Stimulated activated CD4-positive, alpha-beta T cell treated with anti-CD3 and anti-CD28 coated beads, Interleukin-2, amount 100 ng/mL, for 48 hours (primary cell): ENCODE measurements around the gene INPP4A.

Experiments used
- DNase-seq, 2 donors: peaks; one replicate each; pipeline ENCODE4 v3.0.0-alpha.2; 2020

Gene INPP4A

GRCh38 chr2:98500561-98500960 is 55.9 kb downstream of the INPP4A start:
- DNase-seq, result no peak

DNA sequence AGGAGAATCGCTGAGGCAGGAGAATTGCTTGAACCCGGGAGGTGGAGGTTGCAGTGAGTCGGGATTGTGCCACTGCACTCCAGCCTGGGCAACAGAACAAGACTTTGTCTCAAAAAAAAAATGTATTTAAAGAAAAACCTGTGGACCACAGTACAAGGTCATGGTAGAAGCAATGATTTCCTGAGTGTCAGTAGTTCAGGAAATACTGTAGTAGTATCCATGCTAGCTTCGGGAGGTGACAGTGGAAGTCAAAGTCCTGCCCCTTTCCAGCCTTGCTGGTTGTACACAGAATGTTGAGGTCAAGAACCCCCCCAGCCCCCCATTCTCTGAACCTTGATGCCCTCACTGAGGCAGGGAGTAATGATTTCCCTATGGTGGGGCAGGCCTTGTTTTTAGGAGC is 56.6 kb downstream of the INPP4A start:
- no peak for DNase-seq

GRCh38 chr2:98501876-98502275 is 57.2 kb downstream of the INPP4A start:
- DNase-seq, result no peak

GRCh38 chr2:98502556-98503335 is 58.1 kb downstream of the INPP4A start:
- DNase-seq, result no peak

DNA sequence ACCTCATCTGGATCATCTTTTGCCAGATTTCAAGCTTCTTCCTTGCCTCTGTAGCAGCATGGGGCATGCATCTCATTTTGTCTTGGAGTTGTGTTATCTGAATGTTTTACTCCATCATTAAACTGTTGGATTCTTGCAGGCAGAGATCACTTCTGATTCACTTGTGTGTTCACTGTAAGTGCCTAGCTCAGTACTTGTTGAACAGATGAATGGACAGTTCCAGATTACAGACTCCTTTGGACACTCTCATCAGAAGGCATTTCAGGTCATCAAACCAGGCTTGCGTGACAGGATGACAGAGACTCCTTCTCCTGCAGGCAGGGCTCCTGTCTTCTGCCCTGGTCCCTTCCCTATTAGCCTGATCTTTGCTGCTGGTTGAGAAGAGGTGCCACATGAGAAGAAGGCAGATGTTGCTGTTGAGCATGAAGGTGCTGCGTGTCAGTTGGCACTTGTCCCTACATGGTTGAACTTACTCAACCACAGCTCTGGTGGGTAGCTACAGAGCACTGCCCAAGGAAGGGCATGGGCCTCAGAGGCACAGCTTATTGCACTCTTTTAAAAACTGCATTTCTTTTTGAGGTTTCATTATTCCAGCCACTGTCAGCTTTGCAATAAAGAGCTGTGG is 58.9 kb downstream of the INPP4A start:
- no peak for DNase-seq

DNA sequence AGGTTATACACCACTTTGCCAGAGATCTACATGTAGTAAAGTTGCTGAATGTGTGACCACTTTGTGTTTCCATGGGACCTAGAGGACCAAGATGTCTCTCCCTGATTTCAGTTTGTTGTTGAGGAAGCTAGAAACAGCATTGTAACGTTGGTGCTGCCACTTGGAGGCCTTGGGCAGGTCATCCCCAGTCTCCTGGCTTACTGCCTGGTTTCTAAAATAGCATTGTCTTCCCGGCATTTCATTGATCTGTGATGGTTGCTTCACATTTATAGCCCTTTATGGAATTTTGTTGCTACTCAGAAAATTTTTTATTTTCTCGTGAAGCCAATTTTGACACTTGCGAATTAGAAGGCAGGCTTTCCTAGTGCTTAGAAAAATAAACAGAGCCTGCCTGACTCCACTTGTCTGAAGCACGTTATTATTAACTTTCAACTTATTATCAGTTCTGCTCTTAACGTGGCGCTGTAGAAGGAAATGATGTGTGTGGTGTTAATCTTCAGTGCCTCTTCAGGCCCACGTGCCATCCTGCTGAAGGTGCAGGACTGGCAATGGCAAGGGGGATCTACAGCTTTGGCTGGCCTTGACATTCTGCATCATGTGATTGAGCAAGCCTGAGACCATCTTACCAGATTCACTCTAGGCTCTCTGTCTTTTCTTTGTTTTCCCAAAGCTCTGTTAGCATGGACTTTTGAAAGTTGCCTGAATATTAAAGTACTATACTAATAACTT is 59.9 kb downstream of the INPP4A start:
- no peak for DNase-seq

- no peak for DNase-seq
These were observed 60.7 kb downstream of the INPP4A start for GRCh38 chr2:98505311-98505808.

- DNase-seq, result no peak
These were observed 61.5 kb downstream of the INPP4A start for GRCh38 chr2:98505971-98506664.

- no peak for DNase-seq
These were observed 62.2 kb downstream of the INPP4A start for GRCh38 chr2:98506881-98507280.

DNA sequence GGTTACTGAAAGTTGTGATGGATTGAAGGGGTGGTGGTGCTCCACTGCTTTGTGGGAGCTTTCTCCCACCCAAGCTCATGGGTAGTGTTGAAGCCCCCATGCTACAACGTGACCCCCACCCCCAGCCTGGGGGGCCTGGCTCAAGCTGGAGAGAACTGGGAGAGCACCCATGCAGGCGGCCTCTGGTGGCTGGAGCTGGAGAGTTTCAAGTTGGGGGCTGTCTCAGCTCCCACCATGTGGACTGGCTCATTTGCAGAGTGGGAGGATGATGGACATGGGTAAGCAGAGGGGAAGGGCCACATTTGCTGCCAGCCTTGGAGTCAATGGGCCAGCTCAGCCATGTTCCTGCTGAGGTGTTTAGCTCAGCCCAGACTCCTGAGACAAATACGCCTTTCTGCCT is 62.8 kb downstream of the INPP4A start:
- DNase-seq, result no peak

GRCh38 chr2:98507891-98508708 is 63.4 kb downstream of the INPP4A start:
- DNase-seq, result no peak

DNA sequence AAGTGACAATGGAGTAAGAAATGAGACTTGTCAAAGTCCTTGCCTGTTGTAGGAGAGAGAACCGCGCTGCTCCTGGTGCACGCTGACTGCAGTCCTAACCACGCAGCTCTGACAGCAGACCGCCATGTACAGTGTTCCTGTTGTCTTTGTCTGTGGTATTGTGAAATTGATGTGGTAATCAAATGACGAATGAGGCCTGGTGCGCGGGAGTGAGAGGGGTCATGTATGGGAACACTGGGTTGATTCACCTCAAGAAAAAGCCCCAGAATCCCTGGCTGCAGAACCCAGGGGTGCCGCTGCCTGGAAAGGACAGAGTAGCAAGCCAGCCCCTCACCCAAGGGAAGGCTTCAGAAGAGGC is 64.0 kb downstream of the INPP4A start:
- DNase-seq, result peak; percentile 26 to 63

DNA sequence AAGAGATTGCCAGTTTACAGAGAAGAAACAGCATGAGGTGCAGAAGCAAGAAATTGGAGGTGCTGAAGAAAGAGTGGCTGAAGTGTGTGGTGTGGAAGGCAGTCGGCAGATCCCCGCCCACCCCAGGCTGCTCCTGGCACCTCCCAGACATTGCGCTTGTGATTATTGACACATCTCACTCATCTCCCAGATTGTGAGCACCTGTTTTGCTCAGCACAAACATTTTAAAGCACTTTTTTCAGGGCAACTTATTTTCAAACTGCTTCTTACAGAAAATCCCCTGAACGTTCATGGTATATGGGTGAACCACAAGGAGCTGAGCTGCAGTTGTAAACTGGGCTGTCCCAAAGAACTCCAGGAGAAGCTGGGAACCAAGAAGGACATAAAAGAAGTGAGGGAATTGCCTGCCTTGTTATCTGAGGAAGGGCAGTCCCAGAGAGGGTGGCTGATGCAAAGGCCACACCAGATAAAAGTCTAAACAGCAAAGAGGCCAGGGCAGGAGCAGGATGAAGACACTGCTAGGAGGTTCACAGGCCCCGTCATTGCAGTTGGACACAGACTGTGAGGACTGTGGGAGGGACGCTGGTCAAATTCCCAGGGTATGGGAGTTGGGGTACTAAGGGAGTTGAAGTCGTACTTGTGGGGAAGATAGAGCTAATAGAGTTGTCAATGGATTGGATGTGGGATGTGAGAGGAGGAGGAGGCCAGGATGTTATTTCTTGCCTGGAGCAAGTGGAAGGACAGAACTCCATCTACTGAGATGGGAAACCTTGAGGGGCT is 65.1 kb downstream of the INPP4A start:
- no peak for DNase-seq

DNA sequence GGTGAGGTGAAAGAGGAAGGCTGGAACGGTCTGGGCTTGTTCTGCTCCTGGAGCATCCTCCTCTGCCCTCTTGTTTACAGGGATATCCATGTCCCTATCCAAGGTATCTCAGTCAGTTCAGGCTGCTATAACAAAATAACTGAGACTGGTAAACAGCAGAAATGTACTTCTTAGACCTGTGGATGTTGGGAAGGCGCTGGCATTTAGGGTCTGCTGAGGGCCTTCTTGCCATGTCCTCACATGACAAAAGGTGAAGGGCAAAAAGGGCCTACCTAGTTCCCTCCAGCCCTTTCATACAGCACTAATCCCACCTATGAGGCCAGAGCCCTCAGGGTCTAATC is 65.6 kb downstream of the INPP4A start:
- DNase-seq, result no peak

- DNase-seq, result no peak
These were observed 67.3 kb downstream of the INPP4A start for GRCh38 chr2:98511981-98512380.

DNA sequence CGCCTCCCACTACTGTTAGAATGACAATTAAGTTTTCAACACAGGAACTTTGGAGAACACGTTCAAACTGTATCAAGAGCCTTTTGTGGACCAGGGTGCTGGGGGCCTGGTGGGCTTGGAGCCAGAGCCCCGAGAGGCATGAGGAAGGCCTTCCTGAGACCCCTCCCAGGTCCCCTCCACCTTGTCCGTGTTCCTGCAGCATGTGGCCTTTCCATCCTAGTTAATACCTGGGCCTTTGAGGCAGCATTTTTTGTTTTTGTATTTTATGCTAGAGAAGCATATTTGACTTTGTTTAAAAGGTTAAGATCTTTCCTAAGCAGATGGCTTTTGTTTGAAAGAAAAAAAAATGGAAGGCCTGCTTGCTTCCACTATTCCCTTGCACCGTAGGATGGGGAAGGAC is 68.0 kb downstream of the INPP4A start:
- no peak for DNase-seq

DNA sequence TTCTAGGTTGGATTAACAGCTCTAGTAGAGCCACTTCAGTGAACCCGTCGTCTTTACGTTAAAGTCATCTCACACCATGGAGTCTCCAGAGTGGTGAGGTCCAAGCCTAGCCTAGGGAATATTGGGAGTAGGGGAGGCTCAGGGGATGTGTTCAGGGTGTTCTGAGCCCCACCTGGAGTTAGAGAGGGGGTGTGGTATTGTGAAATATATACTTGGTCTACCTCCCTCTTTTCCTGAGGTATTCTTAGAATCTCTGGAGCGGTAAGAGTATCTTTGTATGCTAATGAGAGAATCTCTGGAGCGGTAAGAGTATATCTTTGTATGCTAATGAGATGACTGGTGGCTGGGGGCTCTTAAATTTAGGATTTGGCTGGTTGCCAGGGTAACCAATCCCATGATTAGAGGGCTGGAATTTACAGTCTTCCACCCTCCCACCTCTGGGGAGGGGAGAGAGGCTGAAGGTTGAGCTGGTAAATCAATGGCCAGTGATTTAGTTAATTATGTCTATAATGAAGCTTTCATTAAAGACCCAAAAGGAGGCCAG is 69.5 kb downstream of the INPP4A start:
- no peak for DNase-seq

GRCh38 chr2:98514879-98515249 is 70.2 kb downstream of the INPP4A start:
- no peak for DNase-seq

- DNase-seq, result no peak
These were observed 70.8 kb downstream of the INPP4A start for GRCh38 chr2:98515250-98515991.

- no peak for DNase-seq
These were observed 71.9 kb downstream of the INPP4A start for GRCh38 chr2:98516571-98516970.

DNA sequence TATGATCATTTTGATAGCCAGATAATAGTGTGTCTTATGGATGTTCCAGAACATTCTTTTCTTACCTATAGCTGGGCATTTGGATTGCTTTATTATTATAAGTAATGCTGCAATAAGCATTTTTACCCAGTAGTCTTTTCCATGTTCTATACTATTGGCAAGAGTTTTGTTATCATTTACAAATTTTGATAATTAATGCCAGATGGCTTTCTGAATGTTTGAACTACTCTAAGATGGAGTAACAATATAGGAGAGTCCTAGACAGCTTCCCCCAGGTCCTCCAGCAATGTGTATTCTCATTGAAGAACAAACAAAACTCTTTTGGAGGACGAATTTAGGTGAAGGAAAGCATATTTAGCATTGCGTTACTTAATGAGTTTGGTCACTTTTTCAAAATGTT is 73.0 kb downstream of the INPP4A start:
- DNase-seq, result no peak
